ENCODE data around the gene ACADL. TPM values are rescaled to one million over a fixed set of nuclear protein-coding genes. Genes with fewer than 3 reads are reported as not detected.

The ACADL gene
- 0.63 and 4.5 TPM in 2 replicates for total RNA-seq (ENCODE audit: low replicate concordance)

DNA sequence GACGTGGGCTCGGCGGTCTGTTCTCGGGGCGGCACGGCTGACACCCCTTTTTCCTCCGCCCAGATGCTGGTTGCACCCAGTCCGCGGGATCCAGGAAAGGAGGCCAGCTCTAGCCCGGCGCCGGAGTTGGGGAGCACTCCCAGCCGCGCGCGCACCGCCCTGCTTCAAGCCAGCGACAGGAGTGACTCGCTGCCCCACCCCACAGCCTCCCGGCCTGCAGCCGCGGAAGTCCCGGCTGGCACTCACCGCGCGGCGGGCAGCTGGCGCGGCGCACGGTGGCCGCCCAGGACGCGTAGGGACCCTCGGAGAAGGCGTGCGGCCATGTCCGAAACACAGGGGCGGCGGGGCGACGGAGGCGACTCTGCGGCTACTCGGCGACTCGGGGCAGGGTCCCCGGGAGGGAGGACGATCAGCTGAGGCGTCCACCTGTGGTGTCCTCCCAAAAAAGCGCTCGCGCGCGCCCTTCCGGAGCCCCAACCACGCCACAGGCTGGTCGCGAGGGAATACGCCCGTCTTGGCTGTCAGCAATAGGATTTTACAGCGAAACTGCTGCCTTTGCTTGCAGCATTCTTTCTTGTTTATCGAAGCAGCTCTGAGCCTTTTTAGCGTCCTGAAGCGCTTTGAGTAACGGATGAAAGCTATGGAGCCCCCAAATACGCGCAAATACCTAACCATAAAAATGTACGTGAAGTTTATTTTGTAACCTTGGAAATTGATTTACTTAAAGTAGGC is at the start of gene ACADL:
Gene ACADL, minus strand, starts transcription at position 507 of the 732 bp plus-strand sequence. Its CDS starts 184 bp downstream, at position 323.
- peak within 1 kb of the TSS; percentile 67 for H3K4me3 ChIP-seq (ENCODE audit: low read depth, low read length)
- TF ChIP-seq, protein P1, sequence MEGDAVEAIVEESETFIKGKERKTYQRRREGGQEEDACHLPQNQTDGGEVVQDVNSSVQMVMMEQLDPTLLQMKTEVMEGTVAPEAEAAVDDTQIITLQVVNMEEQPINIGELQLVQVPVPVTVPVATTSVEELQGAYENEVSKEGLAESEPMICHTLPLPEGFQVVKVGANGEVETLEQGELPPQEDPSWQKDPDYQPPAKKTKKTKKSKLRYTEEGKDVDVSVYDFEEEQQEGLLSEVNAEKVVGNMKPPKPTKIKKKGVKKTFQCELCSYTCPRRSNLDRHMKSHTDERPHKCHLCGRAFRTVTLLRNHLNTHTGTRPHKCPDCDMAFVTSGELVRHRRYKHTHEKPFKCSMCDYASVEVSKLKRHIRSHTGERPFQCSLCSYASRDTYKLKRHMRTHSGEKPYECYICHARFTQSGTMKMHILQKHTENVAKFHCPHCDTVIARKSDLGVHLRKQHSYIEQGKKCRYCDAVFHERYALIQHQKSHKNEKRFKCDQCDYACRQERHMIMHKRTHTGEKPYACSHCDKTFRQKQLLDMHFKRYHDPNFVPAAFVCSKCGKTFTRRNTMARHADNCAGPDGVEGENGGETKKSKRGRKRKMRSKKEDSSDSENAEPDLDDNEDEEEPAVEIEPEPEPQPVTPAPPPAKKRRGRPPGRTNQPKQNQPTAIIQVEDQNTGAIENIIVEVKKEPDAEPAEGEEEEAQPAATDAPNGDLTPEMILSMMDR (IDR thresholded peaks at IDR 0.05; ENCODE audit: insufficient read depth, low read length) = no peak
- DNase-seq (ENCODE audit: low read depth) = peak; percentile 34

DNA sequence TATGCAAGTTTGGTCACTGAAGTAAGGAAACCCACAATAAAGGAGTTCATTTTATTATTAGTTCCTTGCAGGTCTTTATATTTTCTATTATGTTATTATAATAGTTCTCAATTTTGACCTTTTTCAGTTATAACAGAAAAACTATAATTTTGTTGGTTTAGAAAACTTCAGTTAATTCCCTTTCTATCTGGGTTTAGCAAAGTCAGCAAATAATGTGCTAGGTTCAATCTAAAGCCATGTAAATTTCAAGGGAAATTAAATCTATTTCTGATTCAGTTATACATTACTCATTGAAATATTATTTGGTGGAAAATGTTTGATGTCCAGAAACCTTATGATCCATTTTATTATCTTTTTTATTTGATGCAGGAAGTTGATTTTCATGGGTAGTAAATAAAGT is 46.1 kb upstream of the ACADL start:
- H3K4me3 ChIP-seq (ENCODE audit: low read depth, low read length) = no peak overlapping the region
- TF ChIP-seq, protein P1 (IDR thresholded peaks at IDR 0.05; ENCODE audit: insufficient read depth, low read length) = no peak
- no peak for DNase-seq (ENCODE audit: low read depth)

DNA sequence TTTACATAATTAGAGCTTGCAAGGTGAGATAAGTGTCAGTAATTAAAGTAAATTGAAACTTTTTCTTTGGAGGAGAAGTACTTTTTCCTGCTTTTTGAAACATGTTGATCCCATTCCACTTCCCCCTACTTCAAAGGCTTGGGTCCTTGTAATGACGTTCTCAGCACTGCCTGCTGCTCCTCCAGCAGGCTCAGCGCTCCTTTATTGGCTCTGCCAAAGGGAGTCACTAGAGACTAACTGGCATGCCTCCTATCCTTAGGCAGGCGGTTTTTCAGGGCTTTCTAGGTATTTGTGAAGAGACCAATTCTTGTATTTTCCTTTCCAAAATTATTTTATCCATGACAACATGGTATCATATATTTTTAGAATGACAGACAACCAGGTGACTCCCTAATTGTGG is 43.9 kb upstream of the ACADL start:
- TF ChIP-seq, protein P1 (IDR thresholded peaks at IDR 0.05; ENCODE audit: insufficient read depth, low read length) = no peak
- DNase-seq (ENCODE audit: low read depth) = no peak
- H3K4me3 ChIP-seq (ENCODE audit: low read depth, low read length) = no peak overlapping the region

DNA sequence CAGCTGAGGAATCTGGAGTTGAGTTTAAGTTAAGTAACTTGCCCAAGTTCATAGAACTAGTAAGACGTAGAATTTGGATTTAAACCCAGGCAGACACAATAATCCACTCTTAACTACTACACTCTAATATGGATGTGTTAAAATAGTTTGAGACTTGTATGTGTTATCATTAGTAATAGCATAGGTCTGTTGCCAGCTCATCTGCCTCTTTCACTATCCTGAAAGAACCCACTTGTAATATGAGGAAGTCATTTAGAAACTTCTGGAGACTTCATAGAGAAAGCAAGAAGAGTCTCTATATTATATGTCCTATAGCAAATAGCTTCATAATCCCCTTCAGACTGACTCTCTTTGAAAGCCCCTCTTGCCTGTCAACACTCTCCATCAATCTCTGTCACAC is 43.0 kb upstream of the ACADL start:
- H3K4me3 ChIP-seq (ENCODE audit: low read depth, low read length) = no peak overlapping the region
- TF ChIP-seq, protein P1 (IDR thresholded peaks at IDR 0.05; ENCODE audit: insufficient read depth, low read length) = no peak
- no peak for DNase-seq (ENCODE audit: low read depth)

DNA sequence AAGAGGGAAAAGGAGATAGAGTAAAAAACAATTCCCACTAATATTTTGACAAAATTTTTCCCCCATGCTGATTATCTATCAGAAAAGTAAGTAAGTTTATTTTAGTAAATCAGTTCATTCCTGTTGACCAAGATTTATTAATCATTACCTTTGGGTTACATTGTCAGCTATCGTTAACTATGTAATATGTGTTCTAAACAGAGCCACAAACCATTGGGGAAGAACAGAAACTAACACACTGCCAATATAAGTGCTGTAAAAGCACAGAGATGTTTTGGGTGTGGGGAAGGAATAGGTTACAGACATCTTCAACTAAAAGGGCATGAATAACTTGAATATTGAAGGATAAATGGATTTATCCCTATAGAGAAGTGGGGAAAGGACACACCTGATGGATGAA is 42.5 kb upstream of the ACADL start:
- H3K4me3 ChIP-seq (ENCODE audit: low read depth, low read length) = no peak overlapping the region
- no peak for DNase-seq (ENCODE audit: low read depth)
- TF ChIP-seq, protein P1 (IDR thresholded peaks at IDR 0.05; ENCODE audit: insufficient read depth, low read length) = no peak

DNA sequence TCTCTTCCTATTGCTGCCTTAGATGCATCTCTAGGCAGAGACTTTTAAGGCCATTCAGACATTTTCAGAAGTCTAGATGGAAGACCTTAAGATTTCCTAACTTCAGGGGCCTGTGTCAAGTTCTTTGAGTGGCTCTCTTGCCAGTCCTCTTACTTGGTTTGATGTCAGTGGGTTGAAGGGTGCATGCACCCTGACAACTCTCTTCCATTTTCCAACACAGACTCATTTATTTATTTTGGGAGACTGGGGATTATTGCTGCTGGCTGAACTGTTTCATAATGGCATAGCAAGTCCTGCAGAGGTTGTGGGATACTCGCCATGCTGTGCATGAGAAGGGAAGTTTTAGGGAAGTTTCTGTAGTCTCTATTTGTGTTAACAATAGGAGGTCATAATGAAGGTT is 39.0 kb upstream of the ACADL start:
- H3K4me3 ChIP-seq (ENCODE audit: low read depth, low read length) = no peak overlapping the region
- TF ChIP-seq, protein P1 (IDR thresholded peaks at IDR 0.05; ENCODE audit: insufficient read depth, low read length) = no peak
- no peak for DNase-seq (ENCODE audit: low read depth)

DNA sequence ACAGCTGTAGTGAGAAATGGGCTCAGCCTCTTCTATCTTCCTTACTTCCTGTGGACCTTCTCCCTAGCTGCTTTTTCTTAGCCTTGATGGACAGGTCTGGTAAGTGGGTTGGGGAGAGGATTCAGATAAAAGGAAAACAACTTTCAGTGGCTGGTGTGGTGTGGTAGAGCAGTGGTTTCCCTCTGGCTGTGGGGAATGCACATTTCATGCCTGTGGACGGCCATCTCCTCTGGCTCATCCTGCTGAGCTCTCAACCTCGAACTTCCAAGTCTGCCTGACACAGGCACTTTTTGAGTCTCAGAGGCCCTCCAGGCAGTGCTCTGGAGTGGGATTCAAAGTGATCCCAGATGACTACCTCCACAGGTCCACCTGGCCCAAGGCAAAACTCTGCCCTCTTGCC is 38.6 kb upstream of the ACADL start:
- no peak overlapping the region for H3K4me3 ChIP-seq (ENCODE audit: low read depth, low read length)
- DNase-seq (ENCODE audit: low read depth) = no peak
- TF ChIP-seq, protein P1 (IDR thresholded peaks at IDR 0.05; ENCODE audit: insufficient read depth, low read length) = no peak
